Stimulated activated CD8-positive, alpha-beta memory T cell treated with anti-CD3 and anti-CD28 coated beads, Interleukin-4, amount 100 ng/mL, for 1 hour (primary cell): ENCODE measurements around the gene SULF2.

Experiments used
- DNase-seq, 2 donors: peaks; one replicate each; pipeline ENCODE4 v3.0.0-alpha.2; 2020; ENCODE audit warnings: low read depth in 2 of 2, low spot score in 1 of 2

Gene SULF2

DNA sequence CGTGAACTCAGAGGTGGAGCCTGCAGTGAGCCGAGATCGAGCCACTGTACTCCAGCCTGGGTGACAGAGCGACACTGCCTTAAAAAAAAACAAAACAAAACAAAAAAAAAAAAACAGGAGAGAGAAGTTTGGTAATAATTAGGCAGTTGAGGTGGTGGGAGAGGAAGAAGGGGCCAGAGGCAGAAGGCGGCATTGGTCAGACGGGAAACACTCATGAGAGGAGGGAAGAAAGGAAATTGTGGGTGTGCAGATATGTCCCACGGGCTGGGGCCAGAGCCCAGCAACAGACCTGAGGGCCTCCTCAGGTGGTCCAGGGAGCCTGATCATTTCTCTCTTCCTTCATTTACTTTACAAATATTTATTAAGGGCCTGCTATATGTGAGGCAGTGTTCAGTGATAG lies 20.0 kb downstream of the SULF2 start:
- DNase-seq, result no peak

DNA sequence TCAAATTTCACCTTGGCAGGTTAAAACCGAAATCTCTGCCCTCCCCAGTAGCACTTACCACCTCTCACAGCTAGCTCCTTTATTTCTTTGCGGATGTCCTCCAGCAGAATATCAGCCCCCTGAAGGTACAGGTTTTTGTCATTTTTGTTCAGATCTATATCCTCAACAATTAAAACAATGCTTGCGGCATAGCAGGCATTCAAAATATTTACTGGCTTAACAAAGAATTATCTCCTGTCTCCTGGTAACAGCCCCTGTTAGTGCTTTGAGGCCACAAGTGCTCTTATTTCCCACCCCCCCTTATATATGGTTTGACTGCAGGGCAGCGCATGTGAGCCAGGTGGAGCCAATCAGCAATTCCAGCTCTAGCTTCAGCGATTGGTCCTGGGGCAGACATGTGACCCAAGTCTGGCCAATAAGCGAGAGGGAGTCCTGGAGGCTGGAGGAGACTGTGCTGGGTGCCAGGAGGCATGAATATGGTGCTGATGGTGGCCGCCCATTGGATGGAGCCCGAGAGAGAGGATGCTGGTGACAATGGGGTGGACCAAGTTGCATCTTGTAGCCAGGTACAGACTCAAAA lies 21.0 kb downstream of the SULF2 start:
- no peak for DNase-seq

DNA sequence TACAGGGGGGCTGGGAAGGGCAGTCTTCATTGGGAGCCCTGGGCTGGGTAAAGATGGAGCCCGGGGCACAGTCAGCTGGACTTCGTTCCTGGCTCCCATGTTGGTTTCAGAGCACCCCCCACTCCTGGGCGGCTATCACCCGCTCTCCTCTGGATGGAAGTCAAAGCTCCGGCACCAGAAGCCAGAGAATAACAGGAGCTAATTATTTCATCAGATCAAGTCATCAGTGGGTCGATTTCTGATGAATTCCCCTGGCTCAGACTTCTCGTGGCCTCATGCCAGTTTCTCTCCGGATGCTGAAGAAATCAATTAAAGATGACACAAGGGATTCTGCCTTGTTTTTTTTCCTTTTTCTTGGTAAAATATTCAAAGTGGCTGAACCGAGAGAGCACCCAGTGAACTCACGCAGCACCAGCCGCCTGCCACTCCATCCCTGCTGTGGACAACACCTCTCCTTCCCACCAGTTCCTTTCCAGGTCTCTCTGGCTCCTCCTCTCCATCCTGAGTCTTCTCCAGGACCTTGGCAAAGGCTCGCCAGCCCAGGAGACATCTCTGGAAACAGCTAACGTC lies 22.5 kb downstream of the SULF2 start:
- DNase-seq, result no peak

GRCh38 chr20:47761482-47762047 lies 23.7 kb downstream of the SULF2 start:
- no peak for DNase-seq

DNA sequence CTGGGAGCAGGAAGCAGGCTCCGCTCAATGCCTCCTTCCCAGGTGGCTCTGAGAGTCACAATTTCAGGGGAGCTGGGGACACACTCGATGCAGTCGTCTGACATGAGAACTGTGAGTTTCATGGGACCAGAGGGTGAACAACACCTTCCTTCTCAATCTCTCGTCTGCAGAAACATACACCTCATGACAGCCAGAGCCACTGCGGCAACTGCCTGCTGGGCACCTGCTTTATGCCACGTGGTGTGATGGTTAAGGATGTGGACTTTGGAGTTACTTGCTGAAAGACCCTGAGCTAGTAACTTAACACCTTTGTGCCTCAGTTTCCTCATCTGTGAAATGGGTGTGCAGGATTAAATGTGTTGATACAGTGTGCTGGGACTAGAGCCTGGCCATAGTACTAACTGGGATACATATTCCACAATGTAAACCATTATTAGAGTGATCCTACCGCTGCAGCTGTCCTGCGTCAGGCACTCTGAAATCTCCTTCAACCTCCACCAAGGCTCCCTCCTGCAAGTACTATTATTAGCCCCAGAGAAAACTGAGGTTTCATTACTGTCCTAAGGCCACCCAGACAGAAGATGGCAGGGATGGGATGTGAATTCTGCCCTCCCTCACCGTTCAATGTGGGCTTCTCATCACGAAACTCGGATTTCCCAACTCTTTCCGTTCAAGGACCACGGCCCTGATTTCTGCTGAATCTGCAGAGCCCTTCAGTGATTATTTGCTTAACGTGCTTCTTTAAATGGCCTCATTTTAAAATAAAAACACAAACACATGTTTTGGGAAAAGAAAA lies 24.4 kb downstream of the SULF2 start:
- no peak for DNase-seq

DNA sequence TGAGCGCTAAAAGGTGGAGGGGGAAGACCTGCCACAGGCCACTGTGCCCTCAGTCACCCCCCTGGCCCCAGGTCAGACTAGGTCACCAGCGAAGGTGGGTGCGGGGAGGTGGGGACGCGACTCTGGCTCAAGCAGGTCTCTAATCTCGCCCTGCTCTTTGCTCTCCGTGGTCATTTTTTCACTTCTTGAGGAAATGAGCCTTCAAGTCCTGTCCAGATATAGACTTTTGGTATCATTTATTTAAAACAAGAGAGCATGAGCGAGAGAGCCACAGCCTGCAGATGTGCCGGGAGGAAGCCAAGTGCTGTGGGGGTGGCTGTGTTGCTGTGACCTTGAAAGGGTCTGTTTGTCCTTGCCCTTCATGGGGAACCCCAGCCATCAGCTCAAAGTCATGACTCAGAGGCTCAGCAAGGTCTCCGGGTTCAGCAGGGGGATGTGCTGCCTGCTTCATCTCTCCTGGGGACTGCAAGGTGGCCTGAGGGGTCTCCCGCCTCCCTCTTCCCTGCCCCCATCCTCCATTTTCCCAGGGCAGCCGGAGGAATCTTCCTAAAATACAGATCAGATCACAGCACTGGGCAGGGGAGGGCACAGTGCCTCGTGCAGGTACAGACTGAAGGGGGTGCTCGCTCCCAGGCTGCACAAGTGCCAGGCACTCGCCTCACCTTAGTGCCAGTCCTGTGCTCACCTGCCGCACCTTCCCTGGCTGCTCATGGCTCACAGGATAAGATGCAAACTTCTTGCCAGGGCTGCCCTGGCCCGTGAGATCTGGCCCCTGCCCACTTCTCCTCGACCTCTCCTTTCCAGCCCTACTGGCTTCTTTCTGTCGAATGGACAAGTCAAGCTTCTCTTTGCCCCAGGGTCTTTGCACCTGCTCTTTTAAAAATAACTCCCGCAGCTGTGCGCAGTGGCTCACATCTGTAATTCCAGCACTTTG lies 26.5 kb downstream of the SULF2 start:
- no peak for DNase-seq

GRCh38 chr20:47757145-47758035 lies 27.9 kb downstream of the SULF2 start:
- DNase-seq, result no peak

DNA sequence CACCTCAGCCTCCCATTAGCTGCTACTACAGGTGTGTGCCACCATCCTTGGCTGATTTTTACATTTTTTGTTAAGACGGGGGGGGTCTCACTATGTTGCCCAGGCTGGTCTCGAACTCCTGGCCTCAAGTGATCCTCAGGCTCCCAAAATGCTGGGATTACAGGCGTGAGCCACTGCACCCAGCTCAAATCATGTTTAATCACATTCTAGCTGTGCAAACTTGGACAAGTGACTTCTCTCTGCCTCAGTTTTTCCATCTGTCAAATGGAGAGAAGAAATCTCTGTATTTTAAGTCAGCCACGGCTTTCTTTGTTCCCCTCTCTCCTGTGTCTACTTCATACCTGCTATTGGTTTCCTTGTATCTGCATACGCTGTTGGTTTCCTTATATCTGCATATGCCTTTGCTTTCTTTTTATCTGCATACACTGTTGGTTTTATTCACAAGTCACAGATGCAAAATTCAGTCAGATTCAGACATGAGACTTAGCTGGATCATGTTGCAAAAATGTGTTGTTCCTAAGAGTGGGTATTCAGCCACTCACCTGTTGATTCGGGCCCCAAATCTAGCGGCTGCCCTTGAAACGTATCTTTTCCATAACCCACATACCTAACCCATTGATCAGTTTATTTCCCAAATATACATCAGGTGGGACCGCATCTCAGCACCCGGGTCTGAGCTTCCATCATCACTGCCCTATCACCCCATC lies 30.2 kb downstream of the SULF2 start:
- DNase-seq, result no peak

DNA sequence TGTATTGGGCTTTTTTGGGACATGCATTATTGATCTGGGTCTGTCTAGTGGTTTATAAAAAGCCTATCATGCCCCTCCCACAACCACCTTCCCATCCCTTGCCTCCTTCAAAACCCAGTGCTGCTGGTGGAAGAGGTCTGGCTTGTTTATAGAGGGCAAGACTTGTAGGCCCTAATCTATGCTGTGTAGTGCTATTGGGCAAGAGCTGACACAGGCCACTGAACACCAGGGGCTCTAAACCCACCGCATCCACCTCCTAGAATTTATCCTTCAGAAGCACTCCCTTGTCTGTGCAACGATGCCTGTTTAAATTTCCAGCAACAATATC lies 30.9 kb downstream of the SULF2 start:
- no peak for DNase-seq

GRCh38 chr20:47753576-47754387 lies 31.5 kb downstream of the SULF2 start:
- no peak for DNase-seq

DNA sequence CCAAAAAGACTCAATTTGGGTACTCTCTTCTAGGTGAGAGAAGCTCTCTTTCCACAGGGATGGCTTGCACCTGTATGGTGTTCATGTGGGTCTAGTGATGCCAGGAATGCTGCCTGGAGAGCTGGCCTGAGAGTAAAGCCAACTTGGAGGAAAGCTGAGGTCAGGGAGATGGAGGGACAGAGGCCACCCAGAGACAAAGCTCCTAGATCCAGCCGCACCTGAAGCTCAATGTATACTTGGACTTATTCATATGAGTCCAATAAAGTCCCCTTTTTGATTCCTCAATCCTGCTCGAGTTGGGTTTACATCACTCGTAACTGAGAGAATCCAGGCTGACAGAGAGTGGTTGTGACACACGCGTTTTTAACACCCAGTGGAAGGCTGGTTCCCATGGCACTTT lies 33.8 kb downstream of the SULF2 start:
- no peak for DNase-seq

DNA sequence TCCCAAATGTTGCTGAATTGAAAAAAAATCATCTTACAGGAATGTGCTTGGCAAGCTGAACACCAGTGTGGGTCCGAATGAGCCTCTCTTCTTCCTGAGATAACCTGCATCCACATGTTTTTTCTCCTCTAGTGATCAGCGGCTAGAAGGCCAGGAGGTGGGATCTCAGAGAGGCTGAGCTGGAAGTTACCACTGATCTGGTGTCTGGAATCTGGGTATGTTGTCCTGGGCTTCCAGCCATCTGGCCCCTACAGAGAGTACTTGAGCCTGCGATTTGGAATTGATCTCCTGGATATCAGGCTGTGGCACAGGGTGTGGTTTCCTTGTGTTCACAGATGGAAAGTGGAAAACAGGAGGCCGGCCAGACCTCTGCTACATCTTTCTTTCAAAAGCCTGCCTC lies 35.9 kb downstream of the SULF2 start:
- no peak for DNase-seq

- DNase-seq, result no peak
Observed at GRCh38 chr20:47748823-47749222, 36.5 kb downstream of the SULF2 start.

DNA sequence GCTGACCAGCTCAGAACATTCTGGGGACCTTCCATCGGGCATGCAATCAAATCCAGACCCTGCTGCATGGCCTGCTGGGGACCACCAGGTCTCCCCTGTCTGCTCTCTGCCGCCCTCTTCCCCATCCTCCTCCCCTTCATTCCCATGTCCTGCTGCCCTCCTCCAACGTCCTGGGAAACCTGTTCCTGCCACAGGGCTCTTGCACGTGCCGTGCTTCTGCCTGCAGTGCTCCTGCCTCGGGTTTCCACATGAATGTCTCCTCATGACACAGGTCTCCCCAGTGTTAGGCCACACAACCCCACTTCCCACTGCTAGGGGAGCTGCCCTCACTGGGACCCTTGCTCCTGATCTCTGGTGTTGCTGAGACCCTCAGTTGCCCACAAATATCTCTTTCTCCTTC lies 37.2 kb downstream of the SULF2 start:
- no peak for DNase-seq

GRCh38 chr20:47747669-47748031 lies 37.6 kb downstream of the SULF2 start:
- no peak for DNase-seq

DNA sequence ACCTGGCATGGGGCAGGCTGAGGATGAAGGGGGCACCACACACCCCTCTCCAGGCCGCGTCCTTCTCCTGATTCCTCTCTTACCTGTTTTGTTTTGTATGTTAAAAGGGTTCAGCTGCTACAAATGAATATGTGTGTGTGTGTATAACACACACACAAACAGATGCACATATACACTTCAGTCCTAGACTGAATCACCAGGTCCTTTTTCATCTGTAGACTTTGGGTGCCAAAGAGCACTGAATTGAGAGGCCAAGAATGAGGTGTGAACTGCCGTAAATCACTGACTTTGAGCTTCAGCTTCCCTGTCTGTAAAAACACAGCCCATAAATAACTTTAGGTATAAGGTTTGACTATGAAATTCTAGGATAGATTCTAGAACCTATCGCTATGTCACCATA lies 40.5 kb downstream of the SULF2 start:
- no peak for DNase-seq

DNA sequence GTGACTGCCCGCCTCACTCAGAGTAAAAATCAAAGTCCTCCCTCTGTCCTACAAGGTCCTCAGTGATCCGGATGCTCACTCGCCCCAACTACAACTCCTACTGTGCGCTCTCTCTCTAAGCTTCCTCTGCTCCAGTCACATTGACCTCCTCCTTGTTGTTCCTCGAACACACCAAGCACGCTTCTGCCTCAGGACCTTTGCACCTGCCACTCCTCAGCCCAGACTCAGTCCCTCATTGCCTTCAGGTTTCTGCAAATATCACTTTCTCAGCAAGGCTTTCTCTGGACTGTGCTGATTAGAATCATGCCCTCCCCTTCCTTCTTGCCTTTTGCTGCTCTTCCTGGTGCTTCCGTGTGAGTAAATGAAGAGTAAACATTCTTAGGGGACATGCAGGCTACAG lies 41.6 kb downstream of the SULF2 start:
- no peak for DNase-seq

DNA sequence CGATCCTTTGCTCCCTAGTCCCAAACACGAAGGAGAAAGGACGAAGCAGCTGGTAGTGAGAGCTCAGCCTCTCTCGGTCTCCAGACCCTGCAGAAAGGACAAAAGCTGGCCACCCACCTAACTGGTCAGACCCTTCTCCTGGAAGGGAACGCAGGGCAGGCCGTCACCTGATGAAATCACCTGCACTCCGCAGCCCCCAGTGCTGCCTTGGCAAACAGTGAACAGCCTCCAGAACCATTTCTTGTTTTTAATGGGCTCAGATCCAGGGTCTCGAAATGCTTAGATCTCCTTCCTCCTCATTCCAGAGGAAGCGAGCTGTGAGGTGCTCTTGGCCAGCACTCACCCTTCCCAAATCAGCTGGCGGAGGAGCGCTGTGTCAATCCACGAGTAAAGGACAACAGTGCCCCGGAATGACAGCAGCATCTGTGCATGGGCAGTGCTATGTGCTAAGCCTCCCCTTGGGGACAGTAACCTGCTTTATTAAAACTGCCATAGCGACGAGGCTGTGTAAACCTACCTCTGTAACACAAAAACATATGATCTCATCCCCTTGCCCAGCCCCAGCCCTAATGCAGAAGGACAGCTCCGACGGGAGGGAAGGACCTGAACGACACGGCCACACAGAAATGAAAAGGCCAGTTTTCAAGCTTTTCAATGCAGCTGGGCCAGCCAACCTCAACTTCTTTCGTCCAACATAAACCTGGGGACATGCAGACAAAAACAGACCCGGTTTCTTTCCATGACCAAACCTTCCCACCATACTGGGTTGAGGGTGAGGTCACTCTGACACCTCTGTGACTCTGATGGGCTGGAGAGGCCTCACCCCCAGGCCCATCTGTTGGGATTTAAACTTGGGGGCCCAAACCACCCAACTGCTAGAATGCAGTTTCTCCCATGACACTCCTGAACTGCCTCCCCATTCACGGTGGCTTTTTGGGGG lies 43.3 kb downstream of the SULF2 start:
- DNase-seq, result no peak
